ENCODE results near the gene QDPR.

Gene QDPR

GRCh38 chr4:17534705-17535104 is 22.8 kb upstream of the QDPR start:
- TF ChIP-seq PAX5 (IDR thresholded peaks at IDR 0.05; ENCODE audit: insufficient read depth, low read length, severe bottlenecking) (no peak), POLR2AphosphoS5 (IDR thresholded peaks at IDR 0.05; ENCODE audit: low read depth, low read length) (no peak), POU2F2 (IDR thresholded peaks at IDR 0.05; ENCODE audit: low read depth, low read length) (no peak), TAF1 (IDR thresholded peaks at IDR 0.05; ENCODE audit: low read depth, low read length) (no peak), SPI1 (IDR thresholded peaks at IDR 0.05; ENCODE audit: low read depth, low read length) (no peak), POLR2A (IDR thresholded peaks at IDR 0.05; ENCODE audit: low read depth, low read length) (no peak)
- DNase-seq (ENCODE audit: insufficient read length, low spot score) (no peak), FAIRE-seq (no peak)

DNA sequence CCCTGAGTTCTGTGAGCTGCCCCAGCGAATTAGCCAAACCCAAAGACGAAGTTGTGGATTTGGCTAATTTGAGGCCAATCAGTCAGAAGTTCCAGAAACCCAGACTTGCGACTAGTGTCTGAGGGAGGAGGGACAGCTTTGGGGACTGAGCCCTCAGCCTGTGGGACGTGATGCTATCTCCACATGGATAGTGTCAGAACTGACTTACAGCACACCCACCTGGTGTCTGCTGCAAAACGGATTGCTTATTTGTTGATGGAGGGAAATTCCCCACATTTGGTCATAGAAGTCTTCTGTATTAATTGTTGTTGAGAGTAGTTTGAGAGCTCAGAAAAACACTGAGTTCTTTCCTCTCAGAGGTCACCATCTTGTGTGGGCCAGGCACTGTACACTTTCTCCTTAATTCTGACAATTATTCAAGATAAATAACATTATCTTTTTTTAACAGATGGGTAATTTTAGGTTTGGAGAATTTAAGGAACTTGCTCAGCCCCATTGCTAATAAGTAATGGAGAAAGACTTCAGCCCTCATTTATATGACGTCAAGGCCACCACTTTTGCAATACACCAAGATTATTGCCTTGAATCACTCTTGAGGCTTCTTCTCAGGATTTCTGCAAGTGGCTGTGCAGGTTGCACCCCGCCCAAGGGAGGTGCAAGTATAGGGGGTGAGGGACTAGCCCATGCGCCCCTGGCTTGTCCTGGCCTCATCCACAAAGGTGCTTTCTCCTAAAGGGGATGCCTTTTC is 19.8 kb upstream of the QDPR start:
- TF ChIP-seq POLR2A (IDR thresholded peaks at IDR 0.05; ENCODE audit: low read depth, low read length) (no peak), PAX5 (IDR thresholded peaks at IDR 0.05; ENCODE audit: insufficient read depth, low read length, severe bottlenecking) (no peak), POLR2AphosphoS5 (IDR thresholded peaks at IDR 0.05; ENCODE audit: low read depth, low read length) (no peak), TAF1 (IDR thresholded peaks at IDR 0.05; ENCODE audit: low read depth, low read length) (no peak), SPI1 (IDR thresholded peaks at IDR 0.05; ENCODE audit: low read depth, low read length) (no peak), POU2F2 (IDR thresholded peaks at IDR 0.05; ENCODE audit: low read depth, low read length) (no peak)
- DNase-seq (ENCODE audit: insufficient read length, low spot score) (no peak), FAIRE-seq (no peak)

DNA sequence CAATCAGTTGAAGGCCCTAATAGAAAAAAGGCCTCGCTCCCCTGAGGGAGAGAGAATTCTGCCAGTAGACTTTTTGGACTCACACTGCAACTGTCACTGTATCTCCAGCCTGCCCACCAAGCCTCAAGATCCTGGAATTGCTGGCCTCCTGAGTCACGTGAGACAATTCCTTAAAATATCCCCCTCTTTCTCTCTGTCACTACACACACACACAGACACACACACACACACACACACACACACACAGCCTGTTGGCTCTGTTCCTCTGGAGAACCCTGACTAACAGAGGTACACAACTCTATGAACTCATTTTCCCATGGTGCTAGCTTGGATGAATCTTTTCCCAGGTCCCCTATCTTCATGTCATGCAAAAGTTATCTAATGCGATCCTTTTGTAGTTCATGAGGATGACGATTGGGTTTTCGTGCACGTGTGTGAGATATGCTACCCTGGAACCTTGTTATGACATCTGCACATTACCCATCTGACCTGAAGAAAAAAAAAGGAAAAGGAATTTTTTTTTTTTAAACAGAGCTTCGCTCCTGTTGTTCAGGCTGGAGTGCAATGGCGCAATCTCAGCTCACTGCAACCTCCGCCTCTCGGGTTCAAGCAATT is 16.8 kb upstream of the QDPR start:
- DNase-seq (ENCODE audit: insufficient read length, low spot score) (no peak), FAIRE-seq (no peak)
- TF ChIP-seq SPI1 (IDR thresholded peaks at IDR 0.05; ENCODE audit: low read depth, low read length) (no peak), POU2F2 (IDR thresholded peaks at IDR 0.05; ENCODE audit: low read depth, low read length) (no peak), TAF1 (IDR thresholded peaks at IDR 0.05; ENCODE audit: low read depth, low read length) (no peak), POLR2A (IDR thresholded peaks at IDR 0.05; ENCODE audit: low read depth, low read length) (no peak), PAX5 (IDR thresholded peaks at IDR 0.05; ENCODE audit: insufficient read depth, low read length, severe bottlenecking) (no peak), POLR2AphosphoS5 (IDR thresholded peaks at IDR 0.05; ENCODE audit: low read depth, low read length) (no peak)

DNA sequence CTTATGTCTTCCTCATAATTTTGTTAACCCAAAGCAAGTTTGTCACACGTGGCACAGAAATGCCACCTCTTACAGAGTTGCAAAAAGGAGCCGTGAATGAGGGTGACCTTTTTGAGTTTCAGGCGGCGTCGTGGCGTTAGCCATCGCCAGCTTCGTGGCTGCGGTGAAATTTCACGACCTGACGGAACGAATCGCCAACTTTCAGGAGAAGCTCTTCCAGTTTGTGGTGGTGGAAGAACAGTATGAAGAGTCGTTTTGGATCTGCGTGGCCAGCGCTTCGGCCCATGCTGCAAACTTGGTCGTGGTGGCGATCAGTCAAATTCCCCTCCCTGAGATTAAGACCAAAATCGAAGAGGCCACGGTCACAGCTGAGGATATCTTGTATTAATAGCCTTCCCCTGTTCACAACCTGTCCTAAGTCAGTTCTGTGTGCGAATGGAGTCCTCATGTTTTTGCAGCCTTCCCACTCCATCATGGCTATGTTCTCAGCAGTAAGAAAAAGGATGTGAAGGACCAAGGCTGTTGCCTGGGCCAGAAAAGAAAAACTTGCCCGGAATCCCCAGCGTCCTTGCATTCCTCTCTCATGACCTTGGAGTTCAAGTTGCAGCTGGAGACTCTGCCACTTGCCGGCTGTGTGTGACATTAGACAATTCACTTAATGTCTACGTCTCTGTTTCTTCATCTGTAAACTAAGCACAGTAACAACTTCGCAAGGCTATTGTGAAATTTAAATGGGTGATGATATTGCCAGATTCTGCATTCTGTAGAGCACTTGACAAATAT is 15.0 kb upstream of the QDPR start:
- DNase-seq (ENCODE audit: insufficient read length, low spot score) (no peak), FAIRE-seq (no peak)
- TF ChIP-seq SPI1 (IDR thresholded peaks at IDR 0.05; ENCODE audit: low read depth, low read length) (no peak), POLR2A (IDR thresholded peaks at IDR 0.05; ENCODE audit: low read depth, low read length) (no peak), PAX5 (IDR thresholded peaks at IDR 0.05; ENCODE audit: insufficient read depth, low read length, severe bottlenecking) (no peak), TAF1 (IDR thresholded peaks at IDR 0.05; ENCODE audit: low read depth, low read length) (no peak), POLR2AphosphoS5 (IDR thresholded peaks at IDR 0.05; ENCODE audit: low read depth, low read length) (no peak), POU2F2 (IDR thresholded peaks at IDR 0.05; ENCODE audit: low read depth, low read length) (no peak)

GRCh38 chr4:17523662-17524061 is 11.8 kb upstream of the QDPR start:
- 0 out of 2 replicates have a peak, but pooled peaks have one; percentile 6 for TF ChIP-seq SPI1 (IDR thresholded peaks at IDR 0.05; ENCODE audit: low read depth, low read length)
- TF ChIP-seq POU2F2 (IDR thresholded peaks at IDR 0.05; ENCODE audit: low read depth, low read length): no peak
- no peak for TF ChIP-seq POLR2AphosphoS5 (IDR thresholded peaks at IDR 0.05; ENCODE audit: low read depth, low read length)
- DNase-seq (ENCODE audit: insufficient read length, low spot score) (no peak), FAIRE-seq (no peak)

DNA sequence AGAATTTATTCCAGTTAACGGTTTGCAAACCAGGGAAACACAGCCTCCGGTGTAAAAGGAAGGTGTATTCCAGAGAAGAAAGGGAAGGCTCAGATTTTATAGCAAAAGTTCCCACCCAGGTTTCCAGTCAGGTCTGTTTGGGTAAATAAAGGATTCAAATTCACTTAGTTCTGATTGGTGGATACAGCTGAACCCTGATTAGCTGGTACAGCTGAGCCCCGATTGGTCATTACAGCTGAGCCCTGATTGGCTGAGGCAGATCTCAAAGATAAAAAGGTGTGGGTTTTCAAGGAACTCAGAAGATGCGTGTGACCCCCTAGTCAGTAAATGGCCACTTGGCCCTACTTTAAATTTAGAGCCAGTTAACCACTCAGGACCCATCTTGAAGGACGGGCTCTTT is 9.7 kb upstream of the QDPR start:
- TF ChIP-seq POU2F2 (IDR thresholded peaks at IDR 0.05; ENCODE audit: low read depth, low read length) (no peak), SPI1 (IDR thresholded peaks at IDR 0.05; ENCODE audit: low read depth, low read length) (no peak), POLR2AphosphoS5 (IDR thresholded peaks at IDR 0.05; ENCODE audit: low read depth, low read length) (no peak), TAF1 (IDR thresholded peaks at IDR 0.05; ENCODE audit: low read depth, low read length) (no peak), PAX5 (IDR thresholded peaks at IDR 0.05; ENCODE audit: insufficient read depth, low read length, severe bottlenecking) (no peak), POLR2A (IDR thresholded peaks at IDR 0.05; ENCODE audit: low read depth, low read length) (no peak)
- no peak for FAIRE-seq

GRCh38 chr4:17517664-17518063 is 5.8 kb upstream of the QDPR start:
- DNase-seq (ENCODE audit: insufficient read length, low spot score) (no peak), FAIRE-seq (no peak)
- TF ChIP-seq POLR2A (IDR thresholded peaks at IDR 0.05; ENCODE audit: low read depth, low read length): no peak
- no peak for TF ChIP-seq PAX5 (IDR thresholded peaks at IDR 0.05; ENCODE audit: insufficient read depth, low read length, severe bottlenecking)
- no peak for TF ChIP-seq POLR2AphosphoS5 (IDR thresholded peaks at IDR 0.05; ENCODE audit: low read depth, low read length)
- no peak for TF ChIP-seq SPI1 (IDR thresholded peaks at IDR 0.05; ENCODE audit: low read depth, low read length)
- TF ChIP-seq TAF1 (IDR thresholded peaks at IDR 0.05; ENCODE audit: low read depth, low read length): no peak
- no peak for TF ChIP-seq POU2F2 (IDR thresholded peaks at IDR 0.05; ENCODE audit: low read depth, low read length)

More for the DNA sequence above, 9.7 kb upstream of the QDPR start:
- no peak for DNase-seq (ENCODE audit: insufficient read length, low spot score)

GRCh38 chr4:17516980-17517379 is 5.1 kb upstream of the QDPR start:
- no peak for DNase-seq (ENCODE audit: insufficient read length, low spot score)
- FAIRE-seq: no peak
- no peak for TF ChIP-seq TAF1 (IDR thresholded peaks at IDR 0.05; ENCODE audit: low read depth, low read length)
- no peak for TF ChIP-seq SPI1 (IDR thresholded peaks at IDR 0.05; ENCODE audit: low read depth, low read length)
- TF ChIP-seq PAX5 (IDR thresholded peaks at IDR 0.05; ENCODE audit: insufficient read depth, low read length, severe bottlenecking): no peak
- TF ChIP-seq POU2F2 (IDR thresholded peaks at IDR 0.05; ENCODE audit: low read depth, low read length): no peak
- TF ChIP-seq POLR2A (IDR thresholded peaks at IDR 0.05; ENCODE audit: low read depth, low read length): no peak
- no peak for TF ChIP-seq POLR2AphosphoS5 (IDR thresholded peaks at IDR 0.05; ENCODE audit: low read depth, low read length)
